ENCODE measurements around the gene FUT6. TPM values are rescaled to one million over a fixed set of nuclear protein-coding genes. Genes with fewer than 3 reads are reported as not detected.

FUT6 gene
- total RNA-seq, 2 experiments from 2014 or later, result not detected

DNA sequence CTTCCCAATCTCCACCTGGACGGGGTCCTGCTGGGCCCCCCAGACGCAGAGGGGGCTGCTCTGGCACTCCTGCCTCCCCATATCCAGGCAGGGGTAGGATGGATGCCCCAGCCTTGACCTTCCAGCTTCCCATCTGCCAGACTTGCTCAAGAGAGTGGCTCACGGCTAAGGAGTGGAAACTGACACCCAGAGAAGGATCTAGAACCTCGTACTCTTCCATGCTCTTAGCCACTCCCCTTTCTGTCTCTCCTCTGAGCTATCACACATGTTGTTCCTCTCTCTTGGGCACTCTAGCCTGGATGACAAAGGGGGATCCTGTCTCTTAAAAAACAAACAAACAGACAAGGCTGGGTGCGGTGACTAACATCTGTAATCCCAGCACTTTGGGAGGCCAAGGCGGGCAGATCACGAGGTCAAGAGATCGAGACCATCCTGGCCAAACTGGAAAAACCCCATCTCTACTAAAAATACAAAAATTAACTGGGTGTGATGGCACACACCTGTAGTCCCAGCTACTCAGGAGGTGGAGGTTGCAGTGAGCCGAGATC, 43.0 kb upstream of the FUT6 start:
- Histone ChIP-seq H3K36me3 (ENCODE audit: insufficient read depth, low read length) (no peaks in the 10 kb centered on the region), H3K27ac (ENCODE audit: low read depth, low read length, poor library complexity, severe bottlenecking) (no peak overlapping the region), H4K20me1 (ENCODE audit: insufficient read depth, low read length) (no peaks in the 10 kb centered on the region), H3K4me3 (ENCODE audit: low read depth, low read length, poor library complexity, severe bottlenecking) (no peak overlapping the region), H2AFZ (ENCODE audit: low read length) (no peak overlapping the region), H3K4me2 (ENCODE audit: low read length) (no peak overlapping the region), H3K9me2 (ENCODE audit: insufficient read depth, low read length) (no peaks in the 10 kb centered on the region), H3K79me2 (ENCODE audit: insufficient read depth, low read depth, low read length) (no peaks in the 10 kb centered on the region), H3K9me3 (ENCODE audit: low read length) (no peaks in the 10 kb centered on the region), H3K4me1 (ENCODE audit: insufficient read depth, low read length, poor library complexity, severe bottlenecking) (peaks cover 8% of the 10 kb centered on the region)
- TF ChIP-seq EZH2phosphoT487 (IDR thresholded peaks at IDR 0.05; ENCODE audit: borderline replicate concordance, low read depth, low read length), result no peak
- TF ChIP-seq, protein P1, sequence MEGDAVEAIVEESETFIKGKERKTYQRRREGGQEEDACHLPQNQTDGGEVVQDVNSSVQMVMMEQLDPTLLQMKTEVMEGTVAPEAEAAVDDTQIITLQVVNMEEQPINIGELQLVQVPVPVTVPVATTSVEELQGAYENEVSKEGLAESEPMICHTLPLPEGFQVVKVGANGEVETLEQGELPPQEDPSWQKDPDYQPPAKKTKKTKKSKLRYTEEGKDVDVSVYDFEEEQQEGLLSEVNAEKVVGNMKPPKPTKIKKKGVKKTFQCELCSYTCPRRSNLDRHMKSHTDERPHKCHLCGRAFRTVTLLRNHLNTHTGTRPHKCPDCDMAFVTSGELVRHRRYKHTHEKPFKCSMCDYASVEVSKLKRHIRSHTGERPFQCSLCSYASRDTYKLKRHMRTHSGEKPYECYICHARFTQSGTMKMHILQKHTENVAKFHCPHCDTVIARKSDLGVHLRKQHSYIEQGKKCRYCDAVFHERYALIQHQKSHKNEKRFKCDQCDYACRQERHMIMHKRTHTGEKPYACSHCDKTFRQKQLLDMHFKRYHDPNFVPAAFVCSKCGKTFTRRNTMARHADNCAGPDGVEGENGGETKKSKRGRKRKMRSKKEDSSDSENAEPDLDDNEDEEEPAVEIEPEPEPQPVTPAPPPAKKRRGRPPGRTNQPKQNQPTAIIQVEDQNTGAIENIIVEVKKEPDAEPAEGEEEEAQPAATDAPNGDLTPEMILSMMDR (conservative IDR thresholded peaks at IDR 0.05; ENCODE audit: low read length), result no peak
- no TSS peak for BruUV-seq (replicated peaks)
- no peak for DNase-seq (ENCODE audit: low spot score)
- CTCF ChIA-PET (ENCODE audit: unreplicated experiment), result no interaction called here
- POLR2A ChIA-PET, result no interaction called here
- intact Hi-C loops (cut with micrococcal nuclease; ENCODE audit: unreplicated experiment), result no loop called here

DNA sequence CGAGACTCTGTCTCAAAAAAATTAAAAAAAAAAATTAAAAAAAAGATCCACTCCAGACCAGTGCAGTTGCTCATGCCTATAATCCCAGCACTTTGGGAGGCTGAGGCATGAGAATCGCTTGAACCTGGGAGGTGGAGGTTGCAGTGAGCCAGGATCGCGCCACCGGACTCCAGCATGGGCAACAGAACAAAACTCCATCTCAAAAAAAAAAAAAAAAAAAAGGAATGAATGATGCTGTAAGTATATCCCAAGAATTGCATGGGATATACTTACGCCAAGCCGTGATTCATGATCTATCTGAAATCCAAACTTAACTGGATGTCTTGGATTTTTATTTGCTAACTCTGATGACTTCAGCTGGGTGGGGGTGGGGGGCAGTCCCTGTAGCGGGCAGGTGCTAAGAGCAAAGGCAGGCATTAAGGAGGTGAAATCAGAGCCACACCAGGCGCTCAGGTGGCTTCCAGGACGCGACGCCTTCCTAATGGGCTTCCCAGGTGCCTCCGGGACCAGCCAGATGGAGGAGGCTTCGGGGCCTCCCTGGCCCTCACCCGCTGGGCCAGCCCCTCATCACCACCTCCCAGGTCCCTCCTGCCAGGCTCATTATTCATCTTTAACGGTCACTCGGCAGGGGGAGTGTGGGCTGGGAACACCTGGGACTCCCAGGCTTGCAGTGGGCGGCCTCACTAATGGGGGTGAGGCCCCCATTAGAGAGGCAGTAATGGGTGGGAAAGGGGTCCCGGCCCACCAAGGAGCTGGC, 42.2 kb upstream of the FUT6 start:
- no peak overlapping the region for H2AFZ ChIP-seq (ENCODE audit: low read length)
- H3K4me3 ChIP-seq (ENCODE audit: low read depth, low read length, poor library complexity, severe bottlenecking), result no peak overlapping the region
- H3K9me2 ChIP-seq (ENCODE audit: insufficient read depth, low read length), result no peaks in the 10 kb centered on the region
- no peaks in the 10 kb centered on the region for H3K9me3 ChIP-seq (ENCODE audit: low read length)
- no peak for TF ChIP-seq EZH2phosphoT487 (IDR thresholded peaks at IDR 0.05; ENCODE audit: borderline replicate concordance, low read depth, low read length)
- TF ChIP-seq, protein P1 (conservative IDR thresholded peaks at IDR 0.05; ENCODE audit: low read length), result no peak
- H3K36me3 ChIP-seq (ENCODE audit: insufficient read depth, low read length), result no peaks in the 10 kb centered on the region
- ChIA-PET POLR2A (no interaction called here), CTCF (ENCODE audit: unreplicated experiment) (no interaction called here)
- H3K4me2 ChIP-seq (ENCODE audit: low read length), result no peak overlapping the region
- no peaks in the 10 kb centered on the region for H4K20me1 ChIP-seq (ENCODE audit: insufficient read depth, low read length)
- intact Hi-C loops (cut with micrococcal nuclease; ENCODE audit: unreplicated experiment), result no loop called here
- H3K4me1 ChIP-seq (ENCODE audit: insufficient read depth, low read length, poor library complexity, severe bottlenecking), result peaks cover 8% of the 10 kb centered on the region
- H3K79me2 ChIP-seq (ENCODE audit: insufficient read depth, low read depth, low read length), result no peaks in the 10 kb centered on the region
- BruUV-seq (replicated peaks), result no TSS peak
- no peak for DNase-seq (ENCODE audit: low spot score)
- H3K27ac ChIP-seq (ENCODE audit: low read depth, low read length, poor library complexity, severe bottlenecking), result no peak overlapping the region

DNA sequence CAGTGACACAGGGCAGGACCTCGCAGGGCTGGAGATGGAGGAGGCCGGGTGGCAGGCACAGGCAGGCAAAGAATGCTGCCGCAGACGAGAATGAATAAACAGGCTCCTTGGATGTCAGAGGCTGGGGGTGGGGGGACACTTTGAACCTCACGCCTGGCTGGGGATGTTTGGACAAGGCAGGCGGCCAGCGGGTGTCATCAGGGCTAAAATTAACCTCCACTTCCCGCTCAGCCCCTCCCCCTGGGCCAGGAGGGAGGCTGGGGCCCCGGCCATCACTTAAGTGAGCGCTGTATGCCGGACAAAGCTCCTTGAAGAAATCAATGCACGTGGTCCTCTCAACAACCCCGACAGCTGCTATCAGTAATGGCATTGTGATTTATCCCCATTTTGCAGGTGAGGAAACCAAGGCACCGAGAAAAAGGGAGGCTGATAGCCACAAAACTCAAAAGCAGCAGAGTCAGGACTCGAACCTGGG, 41.1 kb upstream of the FUT6 start:
- no peak overlapping the region for H3K27ac ChIP-seq (ENCODE audit: low read depth, low read length, poor library complexity, severe bottlenecking)
- no peaks in the 10 kb centered on the region for H3K36me3 ChIP-seq (ENCODE audit: insufficient read depth, low read length)
- no peaks in the 10 kb centered on the region for H3K9me2 ChIP-seq (ENCODE audit: insufficient read depth, low read length)
- H3K79me2 ChIP-seq (ENCODE audit: insufficient read depth, low read depth, low read length), result no peaks in the 10 kb centered on the region
- intact Hi-C loops (cut with micrococcal nuclease; ENCODE audit: unreplicated experiment), result no loop called here
- ChIA-PET POLR2A (no interaction called here), CTCF (ENCODE audit: unreplicated experiment) (no interaction called here)
- no peaks in the 10 kb centered on the region for H3K9me3 ChIP-seq (ENCODE audit: low read length)
- peaks cover 8% of the 10 kb centered on the region for H3K4me1 ChIP-seq (ENCODE audit: insufficient read depth, low read length, poor library complexity, severe bottlenecking)
- H2AFZ ChIP-seq (ENCODE audit: low read length), result no peak overlapping the region
- DNase-seq (ENCODE audit: low spot score), result no peak
- H3K4me3 ChIP-seq (ENCODE audit: low read depth, low read length, poor library complexity, severe bottlenecking), result no peak overlapping the region
- no peak overlapping the region for H3K4me2 ChIP-seq (ENCODE audit: low read length)
- no TSS peak for BruUV-seq (replicated peaks)
- H4K20me1 ChIP-seq (ENCODE audit: insufficient read depth, low read length), result no peaks in the 10 kb centered on the region
- TF ChIP-seq, protein P1 (conservative IDR thresholded peaks at IDR 0.05; ENCODE audit: low read length), result no peak
- TF ChIP-seq EZH2phosphoT487 (IDR thresholded peaks at IDR 0.05; ENCODE audit: borderline replicate concordance, low read depth, low read length), result no peak
